Measurements from ENCODE around the gene VPS13A.
A peak's percentile ranks its signal among the peaks of the same experiment; 100 is the strongest.

Gene VPS13A

GRCh38 chr9:77451507-77451906 is 274.2 kb downstream of the VPS13A start:
- Histone ChIP-seq H3F3A (ENCODE audit: insufficient read depth, low read length) (no peaks in the 10 kb centered on the region), H3K27ac (ENCODE audit: low read depth, low read length, poor library complexity, severe bottlenecking) (no peak overlapping the region), H3K27me3 (ENCODE audit: insufficient read depth, low read length) (peaks cover 3% of the 10 kb centered on the region; the same call in 1 of the 2 replicates), H3K4me3 (ENCODE audit: low read depth, low read length, poor library complexity, severe bottlenecking) (no peak overlapping the region), H3K4me2 (ENCODE audit: low read length) (no peak overlapping the region), H4K20me1 (ENCODE audit: insufficient read depth, low read length) (no peaks in the 10 kb centered on the region), H3K79me2 (ENCODE audit: insufficient read depth, low read length) (no peaks in the 10 kb centered on the region), H2AFZ (ENCODE audit: low read length) (no peak overlapping the region), H3K9me3 (ENCODE audit: low read length) (no peaks in the 10 kb centered on the region), H3K36me3 (ENCODE audit: insufficient read depth, low read length) (no peaks in the 10 kb centered on the region), H3K4me1 (ENCODE audit: insufficient read depth, low read length, severe bottlenecking) (no peaks in the 10 kb centered on the region), H3K9ac (ENCODE audit: low read length) (no peak overlapping the region), H3K9me2 (ENCODE audit: low read depth, low read length) (no peaks in the 10 kb centered on the region)
- TF ChIP-seq EZH2 (IDR thresholded peaks at IDR 0.05; ENCODE audit: borderline replicate concordance, low read length): no peak

- TF ChIP-seq EZH2 (IDR thresholded peaks at IDR 0.05; ENCODE audit: borderline replicate concordance, low read length): no peak
- TF ChIP-seq CTCF (IDR thresholded peaks at IDR 0.05; ENCODE audit: low read length): no peak
Observed at GRCh38 chr9:77453825-77454647, 276.7 kb downstream of the VPS13A start.

GRCh38 chr9:77454663-77455062 is 277.3 kb downstream of the VPS13A start:
- Histone ChIP-seq H3K4me1 (ENCODE audit: insufficient read depth, low read length, severe bottlenecking) (no peaks in the 10 kb centered on the region), H3K9me3 (ENCODE audit: low read length) (no peaks in the 10 kb centered on the region), H3F3A (ENCODE audit: insufficient read depth, low read length) (no peaks in the 10 kb centered on the region), H3K4me3 (ENCODE audit: low read depth, low read length, poor library complexity, severe bottlenecking) (no peak overlapping the region), H4K20me1 (ENCODE audit: insufficient read depth, low read length) (no peaks in the 10 kb centered on the region), H3K4me2 (ENCODE audit: low read length) (no peak overlapping the region), H3K27me3 (ENCODE audit: insufficient read depth, low read length) (peaks cover 3% of the 10 kb centered on the region; the same call in 1 of the 2 replicates), H3K27ac (ENCODE audit: low read depth, low read length, poor library complexity, severe bottlenecking) (no peak overlapping the region), H3K9me2 (ENCODE audit: low read depth, low read length) (no peaks in the 10 kb centered on the region), H3K9ac (ENCODE audit: low read length) (no peak overlapping the region), H3K36me3 (ENCODE audit: insufficient read depth, low read length) (no peaks in the 10 kb centered on the region), H3K79me2 (ENCODE audit: insufficient read depth, low read length) (no peaks in the 10 kb centered on the region), H2AFZ (ENCODE audit: low read length) (no peak overlapping the region)
- TF ChIP-seq EZH2 (IDR thresholded peaks at IDR 0.05; ENCODE audit: borderline replicate concordance, low read length): no peak
- no peak for TF ChIP-seq CTCF (IDR thresholded peaks at IDR 0.05; ENCODE audit: low read length)

More at GRCh38 chr9:77453825-77454647, 276.7 kb downstream of the VPS13A start:
- Histone ChIP-seq H3K9me2 (ENCODE audit: low read depth, low read length) (no peaks in the 10 kb centered on the region), H3F3A (ENCODE audit: insufficient read depth, low read length) (no peaks in the 10 kb centered on the region), H3K79me2 (ENCODE audit: insufficient read depth, low read length) (no peaks in the 10 kb centered on the region), H3K4me3 (ENCODE audit: low read depth, low read length, poor library complexity, severe bottlenecking) (no peak overlapping the region), H3K4me1 (ENCODE audit: insufficient read depth, low read length, severe bottlenecking) (no peaks in the 10 kb centered on the region), H4K20me1 (ENCODE audit: insufficient read depth, low read length) (no peaks in the 10 kb centered on the region), H3K27me3 (ENCODE audit: insufficient read depth, low read length) (peaks cover 3% of the 10 kb centered on the region; the same call in 1 of the 2 replicates), H3K4me2 (ENCODE audit: low read length) (peak overlapping the region; percentile 46; the same call in 1 of the 2 replicates), H3K36me3 (ENCODE audit: insufficient read depth, low read length) (no peaks in the 10 kb centered on the region), H2AFZ (ENCODE audit: low read length) (no peak overlapping the region), H3K9me3 (ENCODE audit: low read length) (no peaks in the 10 kb centered on the region), H3K9ac (ENCODE audit: low read length) (no peak overlapping the region; the same call in 1 of the 2 replicates), H3K27ac (ENCODE audit: low read depth, low read length, poor library complexity, severe bottlenecking) (no peak overlapping the region)

Data from OCI-LY1 (cell line).